IMR-90 (cell line): ENCODE results near the gene FNDC3B. TPM values are rescaled to one million over a fixed set of nuclear protein-coding genes. Genes with fewer than 3 reads are reported as not detected.

Experiments used
- ATAC-seq: fragments of 200-7000 bp; cut with Tn5 transposase; 2 replicates; pipeline ENCODE4 v1.9.1; 2020; ENCODE audit warnings: low read depth, mild to moderate bottlenecking, moderate library complexity
- BruUV-seq: library from RNA; stranded (reverse); fragments of 400-500 nt; replicated peaks from 2 replicates; lab custom pipeline; 2021; lab: Mats Ljungman, UMichigan
- CTCF ChIA-PET: fragments of 300-600 bp; formaldehyde crosslinking; extraction: SDS; loops from one replicate; lab custom pipeline; 2021; ENCODE audit warnings: antibody characterized with exemption; lab: Yijun Ruan, JAX
- POLR2A ChIA-PET: fragments of 300-600 bp; sonication (Branson Sonifier 250); formaldehyde crosslinking; loops from one replicate; lab custom pipeline; 2022; ENCODE audit warnings: antibody characterized with exemption; ENCODE audit not compliant: unreplicated experiment; lab: Charles Lee
- DNase-seq: peaks from one replicate; pipeline ENCODE4 v3.0.0; 2013
- H2AFZ ChIP-seq: replicated peaks from 2 replicates; pipeline ENCODE3; 2013; ENCODE audit warnings: low read length, mild to moderate bottlenecking; ENCODE audit not compliant: poor library complexity
- H2AK5ac ChIP-seq: 2 replicates; pipeline ENCODE4 v1.6.1; 2013; ENCODE audit warnings: low read depth, low read length, inconsistent platforms
- H2AK9ac ChIP-seq: replicated peaks from 2 replicates; pipeline ENCODE3; 2013; ENCODE audit warnings: mild to moderate bottlenecking, low read depth, low read length, moderate library complexity; ENCODE audit not compliant: poor library complexity
- H2BK120ac ChIP-seq: 2 replicates; pipeline ENCODE4 v1.6.1; 2013; ENCODE audit warnings: low read depth, low read length, inconsistent platforms
- H2BK15ac ChIP-seq: 3 replicates; pipeline ENCODE4 v1.6.1; 2013; ENCODE audit warnings: low read depth, low read length, inconsistent platforms
- H2BK20ac ChIP-seq: 2 replicates; pipeline ENCODE4 v1.6.1; 2013; ENCODE audit warnings: low read depth, mild to moderate bottlenecking, inconsistent platforms, low read length, moderate library complexity
- H2BK5ac ChIP-seq: 2 replicates; pipeline ENCODE4 v1.6.1; 2013; ENCODE audit warnings: mild to moderate bottlenecking, low read depth, low read length, inconsistent platforms; ENCODE audit not compliant: poor library complexity, severe bottlenecking
- H3K14ac ChIP-seq: replicated peaks from 2 replicates; pipeline ENCODE4 v1.6.1; 2013; ENCODE audit warnings: low read depth, low read length, inconsistent platforms
- H3K18ac ChIP-seq: 2 replicates; pipeline ENCODE4 v1.6.1; 2013; ENCODE audit warnings: low read depth, low read length, control low read depth
- H3K23ac ChIP-seq: 2 replicates; pipeline ENCODE4 v1.6.1; 2013; ENCODE audit warnings: low read depth, low read length, inconsistent platforms
- H3K27ac ChIP-seq: 2 replicates; pipeline ENCODE4 v1.5.1; 2013; ENCODE audit warnings: mild to moderate bottlenecking, control low read depth, low read length; ENCODE audit not compliant: insufficient read depth
- H3K27me3 ChIP-seq: 2 replicates; pipeline ENCODE4 v1.6.1; 2013; ENCODE audit warnings: low read length; ENCODE audit not compliant: control insufficient read depth, insufficient read depth
- H3K36me3 ChIP-seq: 2 replicates; pipeline ENCODE4 v1.6.1; 2013; ENCODE audit warnings: low read length, mixed read lengths; ENCODE audit not compliant: control insufficient read depth, insufficient read depth
- H3K4ac ChIP-seq: 2 replicates; pipeline ENCODE4 v1.6.1; 2013; ENCODE audit warnings: low read depth, low read length, inconsistent platforms
- H3K4me1 ChIP-seq: 2 replicates; pipeline ENCODE4 v1.6.1; 2013; ENCODE audit warnings: low read length, mixed read lengths; ENCODE audit not compliant: control insufficient read depth, insufficient read depth
- H3K4me2 ChIP-seq: 2 replicates; pipeline ENCODE4 v1.6.1; 2013; ENCODE audit warnings: low read depth, mild to moderate bottlenecking, control low read depth, low read length, moderate library complexity
- H3K4me3 ChIP-seq: 2 replicates; pipeline ENCODE4 v1.5.1; 2013; ENCODE audit warnings: low read depth, mild to moderate bottlenecking, control low read depth, low read length, moderate library complexity; ENCODE audit not compliant: insufficient read depth
- H3K56ac ChIP-seq: 2 replicates; pipeline ENCODE4 v1.6.1; 2013; ENCODE audit warnings: low read length, inconsistent platforms; ENCODE audit not compliant: insufficient read depth; ENCODE audit errors: extremely low read depth
- H3K79me1 ChIP-seq, 2 experiments: 2 replicates each; pipeline ENCODE4 v1.6.1; 2013; ENCODE audit warnings: low read length in 2 of 2, inconsistent platforms in 1 of 2, low read depth in 1 of 2
- H3K9ac ChIP-seq: 2 replicates; pipeline ENCODE4 v1.6.1; 2013; ENCODE audit warnings: low read depth, low read length, control low read depth
- H3K9me1 ChIP-seq: 2 replicates; pipeline ENCODE4 v1.6.1; 2013; ENCODE audit warnings: low read length, inconsistent platforms; ENCODE audit not compliant: insufficient read depth
- H3K9me3 ChIP-seq: 2 replicates; pipeline ENCODE4 v1.6.1; 2013; ENCODE audit warnings: low read length; ENCODE audit not compliant: control insufficient read depth, insufficient read depth
- H4K20me1 ChIP-seq: 2 replicates; pipeline ENCODE4 v1.6.1; 2013; ENCODE audit warnings: low read length, inconsistent platforms; ENCODE audit not compliant: insufficient read depth
- H4K5ac ChIP-seq: 2 replicates; pipeline ENCODE4 v1.6.1; 2013; ENCODE audit warnings: mild to moderate bottlenecking, low read depth, low read length, control low read depth
- H4K8ac ChIP-seq, 2 experiments: 2 replicates each; pipeline ENCODE4 v1.6.1; 2013; ENCODE audit warnings: low read depth in 2 of 2, low read length in 2 of 2, control low read depth in 1 of 2, inconsistent platforms in 1 of 2
- H4K91ac ChIP-seq: 2 replicates; pipeline ENCODE4 v1.6.1; 2013; ENCODE audit warnings: low read depth, low read length, inconsistent platforms; ENCODE audit not compliant: insufficient read depth
- BHLHE40 ChIP-seq: fragments of 150-350 bp; IDR thresholded peaks from 2 replicates; pipeline ENCODE4 v1.6.1; 2016; ENCODE audit warnings: mild to moderate bottlenecking, low read depth, low read length
- CEBPB ChIP-seq: IDR thresholded peaks from 2 replicates; pipeline ENCODE4 v1.6.1; 2012; ENCODE audit warnings: low read depth, low read length, improper control_type of control experiment
- CHD1 ChIP-seq: IDR thresholded peaks from 2 replicates; pipeline ENCODE4 v1.6.1; 2012; ENCODE audit warnings: low read depth, low read length, improper control_type of control experiment
- FOS ChIP-seq: fragments of 150-350 bp; IDR thresholded peaks from 2 replicates; pipeline ENCODE4 v1.6.1; 2016; ENCODE audit warnings: low read depth, low read length
- MAZ ChIP-seq: IDR thresholded peaks from 2 replicates; pipeline ENCODE4 v1.6.1; 2012; ENCODE audit warnings: low read depth, mild to moderate bottlenecking, low read length, improper control_type of control experiment, moderate library complexity, borderline replicate concordance
- MXI1 ChIP-seq: IDR thresholded peaks from 2 replicates; pipeline ENCODE4 v1.6.1; 2012; ENCODE audit warnings: low read depth, mild to moderate bottlenecking, low read length, moderate library complexity, borderline replicate concordance
- NFE2L2 ChIP-seq: fragments of 150-350 bp; IDR thresholded peaks from 2 replicates; pipeline ENCODE4 v1.6.1; 2016; ENCODE audit warnings: low read depth, mild to moderate bottlenecking, low read length
- POLR2A ChIP-seq: IDR thresholded peaks from 2 replicates; pipeline ENCODE4 v1.6.1; 2012; ENCODE audit warnings: mild to moderate bottlenecking, low read depth, low read length
- RAD21 ChIP-seq: IDR thresholded peaks from 2 replicates; pipeline ENCODE4 v1.6.1; 2012; ENCODE audit warnings: low read length, improper control_type of control experiment
- RCOR1 ChIP-seq: IDR thresholded peaks from 2 replicates; pipeline ENCODE4 v1.6.1; 2012; ENCODE audit warnings: mild to moderate bottlenecking, low read length, improper control_type of control experiment; ENCODE audit not compliant: insufficient replicate concordance
- RFX5 ChIP-seq: IDR thresholded peaks from 2 replicates; pipeline ENCODE4 v1.8.0; 2012; ENCODE audit warnings: low read depth, mild to moderate bottlenecking, low read length, moderate library complexity
- SMC3 ChIP-seq: fragments of 150-350 bp; IDR thresholded peaks from 2 replicates; pipeline ENCODE4 v1.6.1; 2016; ENCODE audit warnings: low read depth, mild to moderate bottlenecking, antibody characterized with exemption, low read length, moderate library complexity
- WGBS, 2 experiments: methylation state at CpG; one replicate each; pipeline versions ENCODE4 v1.1.5 to v1.1.7; 2013; ENCODE audit warnings: missing lambda C conversion rate in 2 of 2; ENCODE audit not compliant: insufficient read length in 1 of 2; ENCODE audit errors: extremely low coverage in 2 of 2; 5-methylcytosine and 5-hydroxymethylcytosine counted together
- dilution Hi-C: fragments of 300-500 bp; cut with HindIII; formaldehyde crosslinking; loops from one replicate; pipeline ENCODE4 v1.14.3; 2018; ENCODE audit warnings: low sequenced_read_pairs; ENCODE audit not compliant: unreplicated experiment
- in situ Hi-C: fragments of 300-500 bp; cut with MboI; formaldehyde crosslinking; loops from 3 replicates; pipeline ENCODE4 v1.14.3; 2019; ENCODE audit warnings: low sequenced_read_pairs, inconsistent platforms, mixed read lengths
- intact Hi-C: fragments of 100-400 bp; cut with micrococcal nuclease; formaldehyde crosslinking; loops from 2 replicates; pipeline ENCODE4 v1.10.0; 2022
- polyA plus RNA-seq, 3 experiments: library from polyadenylated mRNA; depleted of rRNA; stranded (reverse); fragments of >200 nt; gene quantifications; 2 replicates each; pipeline ENCODE4 v1.2.3, GENCODE V29; 2012; ENCODE audit warnings: low replicate concordance in 1 of 3
- total RNA-seq: library from RNA; depleted of rRNA; stranded (reverse); fragments of >200 nt; gene quantifications from 2 replicates; pipeline ENCODE4 v1.2.3, GENCODE V29; 2012
- TF ChIP-seq, protein P1 (sequence below): fragments of 150-350 bp; IDR thresholded peaks from 2 replicates; pipeline ENCODE4 v1.6.1; 2016; ENCODE audit warnings: low read depth, mild to moderate bottlenecking, low read length, moderate library complexity, borderline replicate concordance
- TF ChIP-seq, protein P2 (sequence below): conservative IDR thresholded peaks from 2 replicates; pipeline ENCODE4 v1.5.1; 2012; ENCODE audit warnings: mild to moderate bottlenecking, low read depth, low read length, improper control_type of control experiment
- TF ChIP-seq, protein P3 (sequence below): fragments of 150-350 bp; IDR thresholded peaks from 2 replicates; pipeline ENCODE4 v1.6.1; 2017; ENCODE audit warnings: mild to moderate bottlenecking, antibody characterized with exemption, low read length, low read depth

FNDC3B gene
- total and polyA plus RNA-seq, 2 of the 4 experiments (the other 2 are of a cell fraction), result 23.9 to 150 TPM

DNA sequence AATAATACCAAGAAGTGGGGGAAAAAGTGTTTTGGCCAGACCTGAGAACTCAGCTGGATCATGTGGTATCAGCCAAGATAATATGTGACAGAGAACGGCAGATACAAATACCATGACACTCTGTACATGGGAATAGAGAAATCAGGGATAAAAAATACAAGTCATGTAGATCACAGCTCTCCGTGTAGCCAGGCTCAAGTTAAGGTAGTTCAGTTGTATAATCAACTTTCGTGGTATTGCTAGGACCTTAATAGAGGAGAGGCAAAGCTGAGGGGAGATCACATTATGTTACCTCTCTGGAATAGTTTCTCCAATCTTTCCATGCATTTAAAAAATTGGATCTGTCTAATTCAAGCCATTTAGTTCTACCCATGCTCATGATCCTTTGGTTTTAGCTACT lies 229.0 kb downstream of the FNDC3B start:
- Histone ChIP-seq H3K9me1 (peaks cover 8% of the 10 kb centered on the region; the same call in 1 of the 2 replicates), H4K8ac (no peak overlapping the region), H4K91ac (no peak overlapping the region), H2BK20ac (no peak overlapping the region), H3K27ac (no peak overlapping the region), H2AK9ac (no peak overlapping the region), H3K27me3 (no peaks in the 10 kb centered on the region), H3K56ac (no peak overlapping the region), H3K4me2 (no peak overlapping the region), H2BK120ac (no peak overlapping the region), H2AFZ (no peak overlapping the region), H3K18ac (no peak overlapping the region), H3K4me1 (peaks cover 9% of the 10 kb centered on the region), H3K79me1 (peaks cover 30 to 63% of the 10 kb centered on the region in 2 experiments), H2BK15ac (no peak overlapping the region), H4K20me1 (peaks cover 22% of the 10 kb centered on the region; the same call in 1 of the 2 replicates), H4K5ac (no peak overlapping the region), H3K9ac (no peak overlapping the region), H2AK5ac (no peak overlapping the region), H3K23ac (no peak overlapping the region), H3K9me3 (no peaks in the 10 kb centered on the region), H3K36me3 (peaks cover 17% of the 10 kb centered on the region), H3K4me3 (no peak overlapping the region), H3K14ac (no peak overlapping the region), H2BK5ac (peak overlapping the region; percentile 2), H3K4ac (no peak overlapping the region)
- CTCF ChIA-PET, result no interaction called here
- DNase-seq, result no peak
- POLR2A ChIA-PET, result no interaction called here
- TF ChIP-seq, protein P1, sequence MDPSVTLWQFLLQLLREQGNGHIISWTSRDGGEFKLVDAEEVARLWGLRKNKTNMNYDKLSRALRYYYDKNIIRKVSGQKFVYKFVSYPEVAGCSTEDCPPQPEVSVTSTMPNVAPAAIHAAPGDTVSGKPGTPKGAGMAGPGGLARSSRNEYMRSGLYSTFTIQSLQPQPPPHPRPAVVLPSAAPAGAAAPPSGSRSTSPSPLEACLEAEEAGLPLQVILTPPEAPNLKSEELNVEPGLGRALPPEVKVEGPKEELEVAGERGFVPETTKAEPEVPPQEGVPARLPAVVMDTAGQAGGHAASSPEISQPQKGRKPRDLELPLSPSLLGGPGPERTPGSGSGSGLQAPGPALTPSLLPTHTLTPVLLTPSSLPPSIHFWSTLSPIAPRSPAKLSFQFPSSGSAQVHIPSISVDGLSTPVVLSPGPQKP, result no peak
- no peak for TF ChIP-seq MXI1
- no peak for TF ChIP-seq FOS
- no peak for TF ChIP-seq CHD1
- no peak for TF ChIP-seq RCOR1
- no peak for TF ChIP-seq RFX5
- no peak for TF ChIP-seq POLR2A
- no peak for TF ChIP-seq SMC3
- no peak for TF ChIP-seq NFE2L2
- TF ChIP-seq MAZ, result no peak
- TF ChIP-seq, protein P2, sequence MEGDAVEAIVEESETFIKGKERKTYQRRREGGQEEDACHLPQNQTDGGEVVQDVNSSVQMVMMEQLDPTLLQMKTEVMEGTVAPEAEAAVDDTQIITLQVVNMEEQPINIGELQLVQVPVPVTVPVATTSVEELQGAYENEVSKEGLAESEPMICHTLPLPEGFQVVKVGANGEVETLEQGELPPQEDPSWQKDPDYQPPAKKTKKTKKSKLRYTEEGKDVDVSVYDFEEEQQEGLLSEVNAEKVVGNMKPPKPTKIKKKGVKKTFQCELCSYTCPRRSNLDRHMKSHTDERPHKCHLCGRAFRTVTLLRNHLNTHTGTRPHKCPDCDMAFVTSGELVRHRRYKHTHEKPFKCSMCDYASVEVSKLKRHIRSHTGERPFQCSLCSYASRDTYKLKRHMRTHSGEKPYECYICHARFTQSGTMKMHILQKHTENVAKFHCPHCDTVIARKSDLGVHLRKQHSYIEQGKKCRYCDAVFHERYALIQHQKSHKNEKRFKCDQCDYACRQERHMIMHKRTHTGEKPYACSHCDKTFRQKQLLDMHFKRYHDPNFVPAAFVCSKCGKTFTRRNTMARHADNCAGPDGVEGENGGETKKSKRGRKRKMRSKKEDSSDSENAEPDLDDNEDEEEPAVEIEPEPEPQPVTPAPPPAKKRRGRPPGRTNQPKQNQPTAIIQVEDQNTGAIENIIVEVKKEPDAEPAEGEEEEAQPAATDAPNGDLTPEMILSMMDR, result no peak
- TF ChIP-seq, protein P3, sequence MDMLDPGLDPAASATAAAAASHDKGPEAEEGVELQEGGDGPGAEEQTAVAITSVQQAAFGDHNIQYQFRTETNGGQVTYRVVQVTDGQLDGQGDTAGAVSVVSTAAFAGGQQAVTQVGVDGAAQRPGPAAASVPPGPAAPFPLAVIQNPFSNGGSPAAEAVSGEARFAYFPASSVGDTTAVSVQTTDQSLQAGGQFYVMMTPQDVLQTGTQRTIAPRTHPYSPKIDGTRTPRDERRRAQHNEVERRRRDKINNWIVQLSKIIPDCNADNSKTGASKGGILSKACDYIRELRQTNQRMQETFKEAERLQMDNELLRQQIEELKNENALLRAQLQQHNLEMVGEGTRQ, result no peak
- no peak for TF ChIP-seq CEBPB
- no peak for TF ChIP-seq RAD21
- TF ChIP-seq BHLHE40, result no peak
- no CpG with 5 or more reads among the region's 3 CpGs for WGBS, 2 experiments
- ATAC-seq, result no peak
- dilution Hi-C loops, result no loop called here
- in situ Hi-C loops, result no loop called here
- intact Hi-C loops, result no loop called here
- BruUV-seq, result TSS peak; percentile 1
